SK-N-MC (cell line): ENCODE measurements around the gene FAM241A.

ENCODE experiments used
- EZH2 ChIP-seq: fragments of 200-600 bp; sonication (generic); IDR thresholded peaks from one replicate; pipeline ENCODE4 v1.6.1; 2017; ENCODE audit warnings: antibody characterized with exemption
- POLR2AphosphoS5 ChIP-seq: IDR thresholded peaks from 2 replicates; pipeline ENCODE4 v1.6.1; 2012; ENCODE audit warnings: mild to moderate bottlenecking, low read depth, low read length, borderline replicate concordance

- TF ChIP-seq EZH2: no peak
- TF ChIP-seq POLR2AphosphoS5: no peak
These were observed 45.4 kb downstream of the FAM241A start for GRCh38 chr4:112190684-112191083.
